Measurements from ENCODE around the gene SPATA33.

The SPATA33 gene

GRCh38 chr16:89657442-89658220 is at the start of gene SPATA33, which contains the start of gene CHMP1A:
TSS of gene SPATA33 (plus strand) at chr16:89657836. CDS start at chr16:89657912, 76 bp downstream.
TSS of gene CHMP1A (minus strand) at chr16:89657708. CDS start at chr16:89657588, 120 bp downstream.
- DNase-seq = peak; percentile 93

DNA sequence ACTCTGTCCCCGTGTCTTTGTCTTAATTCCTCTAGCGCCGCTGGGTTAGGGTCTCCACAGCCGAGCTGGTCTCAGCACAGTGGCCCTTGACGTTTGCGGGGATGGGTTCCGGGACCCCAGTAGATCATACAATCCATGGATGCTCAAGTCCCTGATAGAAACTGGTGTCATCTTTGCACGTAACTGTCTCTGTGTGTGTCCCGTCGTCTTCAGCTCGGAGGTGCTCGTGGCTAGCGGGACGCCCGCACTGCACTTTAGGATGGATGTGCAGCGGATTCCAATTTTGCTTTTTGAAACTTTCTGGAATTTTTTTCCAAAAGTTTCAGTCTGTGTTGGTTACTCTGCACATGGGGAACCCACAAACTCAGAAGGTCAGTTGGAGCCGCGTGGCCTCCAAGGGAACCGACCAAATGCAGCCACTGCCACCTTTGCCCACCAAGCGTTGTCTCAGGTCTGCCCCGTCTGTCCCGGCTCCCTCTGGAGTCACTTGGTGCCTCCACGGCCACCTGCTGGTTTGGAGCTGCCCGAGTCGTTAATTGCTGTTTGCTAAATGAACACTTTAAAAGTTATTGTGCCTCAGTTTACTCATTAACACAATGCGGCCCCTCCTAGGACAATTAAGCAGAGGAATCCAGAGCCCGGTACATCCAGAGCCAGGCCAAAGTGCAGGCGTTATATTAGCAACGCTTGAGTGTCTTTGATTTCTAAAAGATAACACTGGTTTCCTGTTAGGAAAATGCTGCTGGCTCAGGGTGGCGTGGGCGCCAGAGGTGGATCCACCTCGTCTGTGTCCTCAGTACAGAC is 49.5 kb upstream of the SPATA33 start:
- no peak for DNase-seq

GRCh38 chr16:89610108-89610453 is 47.6 kb upstream of the SPATA33 start:
- no peak for DNase-seq

DNA sequence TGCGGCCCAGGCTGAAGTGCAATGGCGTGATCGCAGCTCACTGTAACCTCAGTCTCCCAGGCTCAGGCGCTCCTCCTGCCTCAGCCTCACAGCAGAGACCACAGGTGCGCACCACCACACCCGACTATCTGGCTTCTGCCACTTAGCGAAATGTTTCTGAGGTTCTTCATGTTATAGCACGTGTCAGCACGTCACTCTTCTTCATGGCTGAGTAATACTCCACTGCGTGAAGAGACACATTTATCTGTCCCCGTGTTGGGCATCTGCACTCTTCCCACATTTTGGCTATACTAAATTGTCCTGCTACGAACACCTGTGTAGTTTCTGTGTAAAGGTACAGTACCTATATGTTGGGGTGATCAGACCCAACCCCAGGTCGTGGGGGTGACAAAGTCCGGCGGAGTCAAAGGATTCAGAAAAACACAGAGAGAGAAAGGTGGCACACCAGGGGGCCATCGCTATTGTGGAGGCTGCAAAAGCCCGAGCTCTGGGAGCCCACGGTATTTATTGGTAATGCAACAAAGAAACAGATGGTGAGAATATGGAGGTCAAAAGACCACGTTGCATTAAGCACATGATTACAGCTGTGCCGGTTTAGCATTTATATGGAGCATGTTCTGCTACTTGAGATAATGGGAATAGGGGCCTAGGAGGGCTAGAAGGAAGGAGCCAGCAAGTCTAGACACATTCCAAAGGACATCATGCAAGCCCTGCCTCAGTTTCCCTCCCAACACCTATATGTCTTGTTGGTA is 45.0 kb upstream of the SPATA33 start:
- DNase-seq = no peak

DNA sequence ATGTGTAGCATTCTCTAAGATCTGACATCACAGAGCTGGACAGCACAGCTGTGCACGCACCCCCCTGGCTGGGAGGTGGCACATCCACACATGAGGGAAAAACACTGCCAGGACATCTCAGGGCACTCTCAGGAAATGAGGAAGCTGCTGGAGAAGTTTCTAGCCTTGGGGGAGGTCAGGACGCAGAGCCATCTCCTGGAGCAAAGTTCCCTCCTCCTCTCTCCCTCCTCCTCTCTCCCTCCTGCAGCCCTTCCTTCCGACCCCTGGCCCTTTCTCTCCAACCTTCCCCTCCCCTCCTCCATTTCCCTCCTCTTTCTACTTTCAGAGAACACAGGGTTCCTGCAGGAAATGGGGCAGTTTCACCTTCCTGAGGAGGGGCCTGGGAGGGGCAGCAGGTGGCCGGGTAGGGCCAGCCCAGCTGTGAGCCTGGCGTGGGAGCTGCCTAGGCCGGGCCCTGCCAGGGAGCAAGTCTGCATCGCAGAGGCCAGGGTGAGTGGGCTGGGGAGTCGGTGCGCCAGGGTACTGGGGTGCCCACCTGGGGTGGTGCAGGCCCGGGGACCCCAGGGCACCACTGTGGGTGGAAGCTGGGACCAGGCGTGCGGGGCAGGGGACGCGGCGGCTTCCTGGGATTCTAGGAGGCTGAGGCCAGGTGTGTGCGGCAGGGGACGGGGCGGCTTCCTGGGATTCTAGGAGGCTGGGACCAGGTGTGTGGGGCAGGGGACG is 44.2 kb upstream of the SPATA33 start, which contains the start of gene DPEP1:
Gene DPEP1 (plus strand): TSS at position 412 of the 723 bp plus-strand sequence. CDS start 16,769 bp downstream, outside the sequence.
- DNase-seq = no peak

DNA sequence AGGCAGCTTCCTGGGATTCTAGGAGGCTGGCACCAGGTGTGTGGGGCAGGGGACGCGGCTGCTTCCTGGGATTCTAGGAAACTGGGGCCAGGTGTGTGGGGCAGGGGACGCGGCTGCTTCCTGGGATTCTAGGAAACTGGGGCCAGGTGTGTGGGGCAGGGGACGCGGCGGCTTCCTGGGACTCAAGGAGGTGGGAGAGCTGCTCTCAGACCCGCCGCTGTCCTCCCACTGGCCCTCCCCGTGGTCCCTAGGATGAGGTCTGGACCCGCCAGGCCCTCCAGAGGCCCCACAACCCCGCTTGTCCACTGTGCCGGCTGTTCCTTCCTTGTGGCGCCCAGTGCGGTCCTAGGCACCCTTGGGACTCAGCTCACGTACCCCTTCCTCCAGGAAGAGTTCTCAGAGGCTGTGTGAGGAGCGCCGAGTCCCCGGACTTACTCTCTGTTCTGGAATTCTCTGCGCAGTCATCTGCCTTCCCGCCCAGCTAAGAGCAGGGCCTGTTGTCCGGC is 43.6 kb upstream of the SPATA33 start:
- DNase-seq = no peak

GRCh38 chr16:89615176-89615575 is 42.5 kb upstream of the SPATA33 start:
- no peak for DNase-seq

GRCh38 chr16:89615596-89616090 is 42.0 kb upstream of the SPATA33 start:
- peak; percentile 51 for DNase-seq

GRCh38 chr16:89616623-89617022 is 41.0 kb upstream of the SPATA33 start:
- DNase-seq = no peak

DNA sequence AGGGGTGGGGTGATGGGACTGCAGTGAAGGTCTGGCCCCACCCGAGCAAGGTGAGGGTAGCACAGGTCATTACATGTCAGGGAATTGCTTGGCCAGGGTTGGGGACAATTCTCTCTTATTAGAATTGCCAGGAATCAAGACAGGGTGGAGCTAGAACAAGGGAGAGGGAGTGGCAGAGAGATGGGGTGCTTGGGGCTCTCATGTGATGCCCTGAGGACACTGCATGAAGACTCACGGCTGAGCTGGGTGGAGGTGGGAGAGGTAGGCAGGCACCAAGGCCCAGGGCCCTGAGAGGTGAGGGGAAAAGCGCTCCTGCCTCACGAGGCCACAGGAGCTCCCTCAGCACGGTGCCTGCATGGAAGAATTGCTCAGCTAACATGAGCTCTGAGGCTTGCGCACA is 40.6 kb upstream of the SPATA33 start:
- no peak for DNase-seq

DNA sequence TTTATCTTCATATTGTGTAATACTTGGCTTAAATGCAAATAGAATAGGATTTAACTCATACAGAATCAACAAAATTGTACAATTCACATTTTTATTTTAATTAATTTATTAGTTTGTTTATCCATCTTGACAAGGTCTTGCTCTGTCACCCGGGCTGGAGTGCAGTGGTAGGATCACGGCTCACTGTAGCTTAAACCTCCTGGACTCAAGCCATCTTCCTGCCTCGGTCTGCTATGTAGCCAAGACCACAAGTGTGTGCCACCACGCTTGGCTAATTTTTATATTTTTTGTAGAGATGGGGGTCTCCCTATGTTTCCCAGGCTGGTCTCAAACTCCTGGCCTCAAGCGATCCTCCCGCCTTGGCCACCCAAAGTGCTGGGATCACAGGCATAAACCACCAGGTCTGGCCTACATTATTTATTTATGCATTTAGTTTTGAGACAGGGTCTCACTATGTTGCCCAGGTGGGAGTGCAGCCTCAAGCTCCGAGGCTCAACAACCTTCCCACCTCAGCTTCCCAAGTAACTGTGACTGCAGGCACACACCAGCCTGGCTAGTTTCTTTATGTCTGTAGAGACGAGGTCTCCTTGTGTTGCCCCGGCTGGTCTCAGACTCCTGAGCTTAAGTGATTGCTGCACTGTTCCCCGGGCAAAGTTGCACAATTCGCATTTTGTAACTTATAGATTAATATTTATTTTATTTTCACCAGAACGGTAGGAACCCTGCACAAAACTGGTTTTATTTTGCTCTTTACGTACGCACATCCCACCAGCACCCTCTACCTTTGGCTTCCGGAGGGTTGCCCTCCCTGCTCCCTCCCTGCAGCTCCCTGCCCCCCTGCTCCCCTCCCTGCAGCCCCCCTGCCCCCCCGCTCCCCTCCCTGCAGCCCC is 39.3 kb upstream of the SPATA33 start:
- DNase-seq = no peak

- no peak for DNase-seq
Measured at GRCh38 chr16:89619840-89620239, 37.8 kb upstream of the SPATA33 start.

DNA sequence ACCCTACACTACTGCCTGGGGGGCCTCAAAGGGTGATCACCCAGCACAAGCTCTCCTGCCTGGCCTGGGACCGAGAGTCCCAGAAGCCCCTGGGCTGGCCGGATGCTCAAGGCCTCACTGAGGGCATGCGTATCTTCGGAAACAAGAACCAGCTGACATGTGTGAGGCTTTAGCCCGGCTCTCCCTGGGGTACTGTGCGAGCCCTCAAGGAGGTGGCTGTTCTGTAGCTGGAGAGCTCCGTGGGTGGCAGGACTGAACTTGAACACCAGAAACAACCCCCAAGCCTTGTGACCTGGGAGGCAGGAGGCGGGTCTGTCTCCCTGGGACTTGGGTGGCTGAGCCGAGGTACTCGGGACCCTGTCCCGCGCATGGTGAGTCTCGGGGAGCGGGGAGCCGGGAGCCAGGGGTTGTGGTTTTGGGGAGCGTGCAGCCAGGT is 37.2 kb upstream of the SPATA33 start:
- DNase-seq = no peak

- no peak for DNase-seq
Measured at GRCh38 chr16:89621136-89621697, 36.4 kb upstream of the SPATA33 start.

GRCh38 chr16:89621698-89622409 is 35.8 kb upstream of the SPATA33 start:
- DNase-seq = no peak

DNA sequence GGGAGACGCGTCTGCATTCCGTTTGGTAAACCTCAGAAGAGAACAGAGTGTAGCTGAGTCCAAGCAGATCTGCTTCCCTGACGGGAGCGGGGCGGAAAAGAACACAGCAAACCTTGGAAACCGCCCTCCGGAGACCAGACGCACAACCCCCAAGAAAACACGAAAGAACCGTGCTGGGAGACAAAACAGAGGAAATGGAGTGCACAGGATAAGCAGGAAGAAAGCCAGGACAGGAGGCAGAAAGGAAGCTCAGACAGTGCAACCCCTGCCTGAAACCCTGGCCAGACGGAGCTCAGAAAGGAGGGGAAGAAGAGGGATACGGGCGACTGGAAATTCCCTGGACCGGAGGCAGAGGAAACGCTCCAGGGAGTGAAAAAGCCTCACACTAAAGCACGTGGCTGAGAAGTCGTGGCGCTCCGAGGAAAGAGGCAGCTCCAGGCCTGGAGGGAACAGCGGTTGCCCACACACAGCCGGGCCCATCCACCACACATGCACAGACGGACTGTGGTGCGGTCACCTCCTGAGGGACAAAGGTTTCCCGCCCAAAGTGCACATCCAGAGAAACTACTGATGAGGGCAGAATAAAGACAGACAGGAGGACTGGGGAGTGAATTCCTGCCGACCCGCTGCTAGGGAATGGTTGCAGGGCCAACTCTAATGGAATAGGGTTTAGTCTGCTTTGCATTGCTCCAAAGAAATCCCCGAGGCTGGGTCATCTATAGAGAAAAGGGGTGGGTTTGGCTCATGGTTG is 34.0 kb upstream of the SPATA33 start:
- DNase-seq = no peak

GRCh38 chr16:89624777-89625761 is 32.6 kb upstream of the SPATA33 start:
- no peak for DNase-seq
